Effector CD8-positive, alpha-beta T cell (primary cell): ENCODE measurements around the gene POLR2B.
"Not testable (repeated sequence)": the region's sequence is repeated elsewhere in the genome, so short reads cannot be mapped to it uniquely, and the experiment has no call there.

Experiments
- DNase-seq: peaks from one replicate; lab custom pipeline; 2025; lab: John Stamatoyannopoulos, UW

The POLR2B gene

GRCh38 chr4:57053508-57053907 is 74.8 kb downstream of the POLR2B start:
- DNase-seq: no peak

GRCh38 chr4:57055886-57056285 is 77.2 kb downstream of the POLR2B start:
- no peak for DNase-seq

- DNase-seq: no peak
These were observed 81.4 kb downstream of the POLR2B start for GRCh38 chr4:57059890-57060716.

GRCh38 chr4:57060717-57061067 is 82.0 kb downstream of the POLR2B start:
- not testable (repeated sequence) for DNase-seq

DNA sequence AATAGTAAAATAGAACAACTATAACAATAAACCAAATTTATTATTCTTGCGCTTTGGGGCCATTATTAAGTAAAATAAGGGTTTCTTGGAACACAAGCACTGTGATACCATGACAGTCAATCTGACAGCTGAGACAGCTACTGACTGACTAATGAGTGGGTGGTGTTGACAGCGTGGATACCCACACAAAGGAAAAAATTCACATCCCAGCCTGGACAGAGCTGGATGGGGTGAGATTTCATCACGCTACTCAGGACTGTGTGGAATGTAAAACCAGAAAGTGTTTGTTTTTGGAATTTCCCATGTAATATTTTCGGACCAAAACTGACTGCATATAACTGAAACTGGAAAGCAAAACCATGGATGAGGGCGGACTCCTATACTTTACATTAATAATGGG is 82.7 kb downstream of the POLR2B start:
- no peak for DNase-seq

- DNase-seq: no peak
These were observed 84.8 kb downstream of the POLR2B start for GRCh38 chr4:57063518-57063917.

GRCh38 chr4:57064120-57064519 is 85.4 kb downstream of the POLR2B start:
- DNase-seq: no peak

GRCh38 chr4:57064811-57065711 is 86.4 kb downstream of the POLR2B start:
- no peak for DNase-seq

- no peak for DNase-seq
These were observed 87.2 kb downstream of the POLR2B start for GRCh38 chr4:57065730-57066482.

GRCh38 chr4:57068237-57068981 is 89.7 kb downstream of the POLR2B start:
- no peak for DNase-seq

GRCh38 chr4:57070461-57070860 is 91.8 kb downstream of the POLR2B start:
- DNase-seq: no peak

- no peak for DNase-seq
These were observed 92.6 kb downstream of the POLR2B start for GRCh38 chr4:57071326-57071725.

DNA sequence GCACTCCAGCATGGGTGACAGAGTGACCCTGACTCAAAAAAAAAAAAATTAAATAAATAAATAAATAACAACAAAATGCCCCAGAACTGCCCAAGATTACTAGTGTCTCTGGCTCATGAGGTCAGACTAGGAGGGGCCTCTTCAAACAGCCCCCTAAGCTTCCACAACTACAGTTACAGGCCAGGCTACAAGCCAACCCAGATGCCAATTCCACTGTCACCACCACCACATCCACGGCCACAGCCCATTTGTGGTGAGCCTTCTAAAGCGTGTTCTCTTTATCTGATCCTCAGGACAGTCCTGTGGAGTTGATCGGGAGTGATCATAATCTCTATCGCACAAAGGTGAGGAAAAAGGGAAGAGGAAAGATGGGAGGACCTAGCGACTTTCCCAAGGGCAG is 94.9 kb downstream of the POLR2B start:
- no peak for DNase-seq

GRCh38 chr4:57074744-57075143 is 96.0 kb downstream of the POLR2B start:
- no peak for DNase-seq

DNA sequence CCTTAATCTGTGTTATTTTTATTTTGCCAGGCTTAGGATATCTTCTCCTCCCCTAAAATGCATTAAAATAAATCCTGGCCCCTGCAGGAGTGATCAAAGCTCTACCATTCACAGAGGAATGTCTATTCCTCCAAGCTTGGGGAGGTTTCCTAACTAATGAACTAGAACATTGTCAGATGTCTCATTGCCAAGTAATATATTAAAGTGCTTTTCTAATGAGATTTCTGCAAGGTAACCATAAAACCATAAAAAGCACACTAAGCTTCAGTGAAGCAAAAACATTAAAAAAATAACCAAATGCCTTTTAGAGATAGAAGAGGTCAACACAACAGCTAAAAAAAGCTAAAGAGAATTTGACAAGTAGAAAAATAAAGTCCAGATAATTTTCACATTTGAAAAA is 96.7 kb downstream of the POLR2B start:
- DNase-seq: no peak

DNA sequence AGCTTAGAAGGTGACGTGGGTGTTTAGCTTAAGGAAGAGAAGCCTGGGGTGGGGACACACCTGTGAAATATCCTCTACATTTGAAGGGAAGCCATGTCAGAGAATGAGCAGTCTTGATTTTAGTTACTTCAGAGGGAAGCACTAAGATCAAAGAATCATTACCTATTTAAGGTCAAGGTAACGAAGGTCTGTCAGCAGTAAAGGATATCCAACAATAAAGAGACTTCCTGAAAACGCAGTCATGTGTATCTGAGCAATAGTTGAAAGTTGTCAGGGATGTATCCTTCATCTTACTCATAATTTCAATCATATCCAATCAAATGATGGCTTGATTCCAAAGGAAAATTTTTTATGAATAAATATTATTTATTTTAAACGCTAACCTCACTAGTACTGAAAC is 98.0 kb downstream of the POLR2B start:
- DNase-seq: no peak

GRCh38 chr4:57077550-57078343 is 99.1 kb downstream of the POLR2B start:
- DNase-seq: no peak

DNA sequence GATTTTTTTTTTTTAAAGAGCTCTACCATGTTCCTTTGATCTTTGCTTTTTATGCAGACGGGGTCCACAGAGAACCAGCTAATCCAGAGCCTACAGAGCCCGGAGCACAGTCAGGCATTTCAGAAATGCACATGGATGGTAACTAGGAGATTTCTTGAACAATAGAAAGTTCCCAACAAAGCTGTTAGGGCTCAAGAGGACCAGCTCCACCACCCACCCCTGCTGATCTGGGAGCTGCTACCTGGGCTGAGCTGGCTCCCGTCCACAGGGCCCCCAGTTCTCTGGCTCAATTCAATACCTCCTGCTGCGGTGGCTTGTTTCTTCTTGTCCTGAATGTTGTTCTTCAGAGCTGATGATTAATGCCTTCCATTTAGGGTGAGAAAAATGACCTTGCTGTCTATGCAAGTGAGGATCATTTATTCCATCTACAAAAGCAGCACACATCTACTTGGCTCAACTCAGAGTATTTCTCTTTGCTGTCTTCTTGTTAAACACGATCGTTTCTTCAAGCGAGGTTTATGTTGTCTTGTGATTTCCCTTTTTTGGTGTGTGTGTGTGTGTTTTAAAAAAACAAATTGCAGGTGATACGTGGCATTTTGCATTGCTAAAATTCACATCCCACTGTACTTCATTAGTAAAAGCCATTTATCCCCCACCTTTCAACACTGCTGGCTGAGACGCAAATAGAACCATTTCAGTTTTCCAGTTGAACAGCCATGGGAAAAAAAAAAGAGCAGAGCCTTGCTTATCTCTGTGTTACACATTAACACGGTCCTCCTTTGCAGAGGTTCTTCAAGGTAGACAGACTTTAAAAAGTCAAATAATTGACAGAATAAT is 100.2 kb downstream of the POLR2B start:
- DNase-seq: no peak
